Measurements from ENCODE around the gene ACY1.

GRCh38 chr3:52023101-52023770 is 39.9 kb downstream of the ACY1 start:
- TF ChIP-seq CTCF (conservative IDR thresholded peaks at IDR 0.05) (no peak), ZFX (IDR thresholded peaks at IDR 0.05) (no peak)

Data from C4-2B (cell line).